GM12872 (cell line): ENCODE data around the gene MOV10L1.

Experiments
- CTCF ChIP-seq: IDR thresholded peaks from 3 replicates; pipeline ENCODE4 v1.5.1; 2011; ENCODE audit warnings: low read depth, mild to moderate bottlenecking, low read length, moderate library complexity; ENCODE audit not compliant: insufficient read depth

Gene MOV10L1

GRCh38 chr22:50089682-50090411 is at the start of gene MOV10L1:
Gene MOV10L1, plus strand, starts transcription at chr22:50090006. Its CDS starts 83 bp downstream, at chr22:50090089.
- no peak for TF ChIP-seq CTCF

DNA sequence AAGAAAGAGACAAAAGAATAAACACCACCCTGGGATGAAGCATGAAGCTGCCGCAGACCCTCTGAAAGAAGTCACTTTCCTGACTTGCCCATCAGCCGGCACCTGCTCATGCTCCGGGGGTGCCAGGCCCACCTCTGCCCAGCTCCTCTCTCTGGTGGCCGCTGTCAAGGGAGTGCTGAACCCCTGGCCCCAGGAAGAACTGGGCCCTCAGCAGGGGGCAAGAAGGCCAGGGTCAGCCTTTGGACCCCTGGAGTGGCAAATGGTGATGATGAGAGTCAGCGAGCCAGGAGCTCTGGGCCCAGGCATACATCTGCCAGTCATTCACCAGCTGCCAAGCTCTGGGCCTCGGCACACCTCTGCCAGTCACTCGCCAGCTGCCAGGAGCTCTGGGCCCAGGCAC is 49.1 kb upstream of the MOV10L1 start:
- no peak for TF ChIP-seq CTCF

GRCh38 chr22:50041361-50042065 is 48.3 kb upstream of the MOV10L1 start:
- TF ChIP-seq CTCF: no peak

- TF ChIP-seq CTCF: no peak
These were observed 45.2 kb upstream of the MOV10L1 start for GRCh38 chr22:50044485-50045118.

DNA sequence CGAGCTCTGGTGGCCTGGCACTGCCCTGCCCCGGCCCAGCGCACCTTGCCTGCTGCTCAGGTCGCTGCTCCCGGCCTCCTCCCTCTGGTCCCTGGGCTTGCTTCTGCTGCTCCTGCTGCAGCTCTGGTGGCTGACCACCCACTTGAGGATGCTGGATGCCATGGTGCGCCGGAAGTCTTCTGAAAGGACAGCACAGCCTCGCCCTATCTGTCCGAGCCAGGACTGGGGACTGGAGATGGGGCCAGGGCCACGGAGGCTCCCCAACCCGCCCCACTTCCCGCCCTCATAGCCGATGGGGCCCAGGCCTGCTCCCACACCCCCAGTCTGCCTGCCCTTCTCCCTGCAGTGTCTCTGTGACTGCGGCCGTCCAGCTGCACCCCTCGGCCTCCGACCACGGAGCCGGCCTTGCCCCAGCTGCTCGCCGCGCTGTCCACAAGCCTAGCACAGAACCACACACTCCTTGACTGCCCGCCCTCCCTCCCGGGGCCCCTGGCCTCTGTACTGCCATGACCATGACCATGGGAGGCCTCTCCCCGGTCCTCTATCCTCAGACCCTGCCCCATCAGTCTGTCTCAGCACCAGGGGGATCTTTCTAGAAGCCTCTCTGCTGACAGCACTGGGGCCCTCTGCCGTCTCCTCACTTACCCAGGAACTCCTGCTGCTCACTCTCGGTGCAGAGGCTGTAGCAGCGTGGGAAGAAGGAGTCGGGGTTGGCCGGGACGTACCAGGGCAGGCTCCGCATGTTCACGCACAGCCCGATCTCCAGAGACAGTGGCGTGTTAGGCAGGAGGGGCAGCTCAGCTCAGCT is 44.4 kb upstream of the MOV10L1 start:
- TF ChIP-seq CTCF: no peak

DNA sequence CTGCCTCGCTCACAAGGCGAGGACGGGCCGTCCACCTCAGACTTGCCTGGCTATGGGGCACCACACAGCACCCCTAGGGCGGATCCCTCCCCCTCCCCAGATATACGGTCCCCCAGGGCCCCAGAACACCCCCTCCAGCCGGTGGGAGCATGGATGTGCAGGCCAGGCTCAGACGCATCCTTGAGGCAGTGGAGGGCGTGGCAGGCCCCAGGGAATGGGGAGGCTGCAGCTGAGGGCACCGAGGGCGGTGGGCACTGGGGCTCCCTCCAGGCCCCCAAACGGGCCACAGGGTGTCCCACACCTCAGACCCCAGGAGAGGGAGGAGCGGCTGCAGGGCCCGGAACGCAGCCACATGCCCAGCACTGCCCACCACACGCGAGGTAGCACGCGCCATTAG is 43.8 kb upstream of the MOV10L1 start:
- no peak for TF ChIP-seq CTCF

DNA sequence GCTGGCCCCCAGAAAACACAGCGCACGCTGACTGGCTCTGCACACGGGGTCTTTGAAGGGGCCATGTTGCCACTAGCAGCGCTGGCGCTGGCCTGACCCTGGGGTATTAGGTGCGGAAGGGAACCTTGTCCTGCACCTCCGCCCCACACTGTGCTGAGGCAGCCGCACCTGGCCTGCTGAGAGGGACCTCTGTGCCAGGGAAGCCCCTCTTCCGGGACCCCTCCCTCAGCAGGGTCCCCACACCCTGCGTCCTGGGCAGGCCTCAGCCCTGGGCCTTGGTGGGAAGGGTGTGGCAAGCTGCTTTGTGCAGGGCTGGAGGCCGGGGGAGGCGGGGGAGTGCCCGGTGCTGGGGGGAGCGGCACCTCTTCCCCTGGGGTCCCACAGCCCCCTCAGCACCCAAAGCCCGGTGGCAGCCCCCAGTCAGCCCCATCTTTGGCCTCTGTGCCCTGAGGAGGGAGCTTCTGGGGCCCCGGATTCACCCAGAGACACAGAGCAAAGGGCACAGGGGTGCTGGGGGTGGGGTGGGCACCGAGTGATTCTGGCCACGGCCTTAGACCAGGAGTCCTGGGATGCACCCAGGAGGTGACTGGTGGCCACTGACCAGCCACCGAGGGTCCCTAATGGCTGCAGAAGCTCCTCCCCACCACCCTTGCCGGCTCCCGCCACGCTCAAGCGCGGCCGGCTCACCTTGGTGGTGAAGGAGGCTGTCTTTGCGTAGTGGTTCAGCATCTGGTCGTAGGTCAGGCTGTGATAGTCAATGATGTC is 43.1 kb upstream of the MOV10L1 start:
- no peak for TF ChIP-seq CTCF
